Astrocyte of the cerebellum (primary cell): ENCODE measurements around the gene TMEM37.

Experiments
- DNase-seq: peaks from one replicate; pipeline ENCODE4 v3.0.0-alpha.2; 2011; ENCODE audit warnings: low read depth
- H3K4me3 ChIP-seq: 2 replicates; pipeline ENCODE4 v1.5.1; 2011; ENCODE audit warnings: mild to moderate bottlenecking, low read depth, low read length, moderate library complexity
- CTCF ChIP-seq: IDR thresholded peaks from 2 replicates; pipeline ENCODE4 v1.5.1; 2012; ENCODE audit warnings: low read length, low read depth, moderate library complexity, mild to moderate bottlenecking; ENCODE audit errors: missing control alignments
- in situ Hi-C: cut with HindIII; loops from 2 replicates; pipeline ENCODE4 v1.10.0; 2017; ENCODE audit warnings: low sequenced_read_pairs

Gene TMEM37

GRCh38 chr2:119476301-119477112, 44.9 kb downstream of the TMEM37 start:
- no peak overlapping the region for H3K4me3 ChIP-seq
- TF ChIP-seq CTCF = peak; percentile 97
- DNase-seq = peak; percentile 47
- in situ Hi-C loops = loop anchor here (5.0 kb wide), 1 partner anchor 79 kb away; no protein-coding TSS in a partner anchor

- TF ChIP-seq CTCF = no peak
- in situ Hi-C loops = loop anchor here (5.0 kb wide), 1 partner anchor 80 kb away; no protein-coding TSS in a partner anchor
- DNase-seq = no peak
- H3K4me3 ChIP-seq = no peak overlapping the region
Measured at GRCh38 chr2:119477113-119477505, 45.5 kb downstream of the TMEM37 start.

- no peak for DNase-seq
- TF ChIP-seq CTCF = no peak
- in situ Hi-C loops = loop anchor here (5.0 kb wide), 1 partner anchor 81 kb away; no protein-coding TSS in a partner anchor
Measured at GRCh38 chr2:119478188-119478977, 46.7 kb downstream of the TMEM37 start.

GRCh38 chr2:119478978-119479295, 47.3 kb downstream of the TMEM37 start:
- no peak overlapping the region for H3K4me3 ChIP-seq
- no peak for TF ChIP-seq CTCF
- in situ Hi-C loops = loop anchor here (5.0 kb wide), 1 partner anchor 82 kb away; no protein-coding TSS in a partner anchor
- no peak for DNase-seq

More at GRCh38 chr2:119478188-119478977, 46.7 kb downstream of the TMEM37 start:
- H3K4me3 ChIP-seq = no peak overlapping the region

- no peak overlapping the region for H3K4me3 ChIP-seq
- no peak for DNase-seq
- TF ChIP-seq CTCF = no peak
- in situ Hi-C loops = no loop called here
Measured at GRCh38 chr2:119480184-119480583, 48.5 kb downstream of the TMEM37 start.

GRCh38 chr2:119480718-119481142, 49.1 kb downstream of the TMEM37 start:
- H3K4me3 ChIP-seq = no peak overlapping the region
- no peak for DNase-seq
- in situ Hi-C loops = no loop called here
- no peak for TF ChIP-seq CTCF
